ENCODE data around the gene IFT122. TPM values are rescaled to one million over a fixed set of nuclear protein-coding genes. Genes with fewer than 3 reads are reported as not detected.

IFT122 gene
- polyA plus RNA-seq, 2 of the 4 experiments (the other 2 are of a cell fraction) = 15.0 to 17.1 TPM

DNA sequence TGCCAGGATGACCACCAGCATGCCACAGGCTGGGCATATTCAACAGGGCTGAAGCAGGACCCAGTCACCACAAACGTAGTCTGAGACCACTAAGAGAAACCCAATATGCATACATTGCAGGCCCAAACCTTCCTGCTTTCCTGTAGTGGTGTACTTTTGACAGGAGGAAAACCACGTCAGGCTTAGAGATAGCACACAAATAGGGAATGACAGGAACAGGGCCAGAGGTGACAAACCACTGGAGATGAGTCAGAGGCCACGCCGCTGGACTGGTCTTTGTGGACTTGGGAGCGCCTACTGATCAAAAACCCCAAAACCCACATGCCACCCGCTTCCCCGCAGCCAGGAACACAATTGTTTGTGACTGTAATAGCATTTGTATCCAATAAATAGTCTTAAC lies 8.0 kb upstream of the IFT122 start:
- Histone ChIP-seq H3K4me1 (peaks cover 28% of the 10 kb centered on the region), H3K27ac (no peak overlapping the region), H3K9me3 (no peaks in the 10 kb centered on the region), H3K4me3 (no peak overlapping the region), H3K4me2 (no peak overlapping the region)
- ChIA-PET POLR2A (no interaction called here), CTCF (interaction anchor here (1.9 kb wide), 1 partner anchor 49 kb away, joined by 4 read pairs; no protein-coding TSS in a partner anchor)
- ATAC-seq (no peak), FAIRE-seq (no peak), DNase-seq (ENCODE audit: low read depth in 1 of 2, low spot score in 1 of 2) (no peak)
- no peak for TF ChIP-seq KDM1A (IDR thresholded peaks at IDR 0.05; ENCODE audit: low read depth)
- TF ChIP-seq EHF (CRISPR knock-in tag; IDR thresholded peaks at IDR 0.05) = no peak
- no peak for TF ChIP-seq POLR2AphosphoS2 (conservative IDR thresholded peaks at IDR 0.05; ENCODE audit: low read length)
- TF ChIP-seq HDAC2 (IDR thresholded peaks at IDR 0.05) = no peak
- TF ChIP-seq, protein P1, sequence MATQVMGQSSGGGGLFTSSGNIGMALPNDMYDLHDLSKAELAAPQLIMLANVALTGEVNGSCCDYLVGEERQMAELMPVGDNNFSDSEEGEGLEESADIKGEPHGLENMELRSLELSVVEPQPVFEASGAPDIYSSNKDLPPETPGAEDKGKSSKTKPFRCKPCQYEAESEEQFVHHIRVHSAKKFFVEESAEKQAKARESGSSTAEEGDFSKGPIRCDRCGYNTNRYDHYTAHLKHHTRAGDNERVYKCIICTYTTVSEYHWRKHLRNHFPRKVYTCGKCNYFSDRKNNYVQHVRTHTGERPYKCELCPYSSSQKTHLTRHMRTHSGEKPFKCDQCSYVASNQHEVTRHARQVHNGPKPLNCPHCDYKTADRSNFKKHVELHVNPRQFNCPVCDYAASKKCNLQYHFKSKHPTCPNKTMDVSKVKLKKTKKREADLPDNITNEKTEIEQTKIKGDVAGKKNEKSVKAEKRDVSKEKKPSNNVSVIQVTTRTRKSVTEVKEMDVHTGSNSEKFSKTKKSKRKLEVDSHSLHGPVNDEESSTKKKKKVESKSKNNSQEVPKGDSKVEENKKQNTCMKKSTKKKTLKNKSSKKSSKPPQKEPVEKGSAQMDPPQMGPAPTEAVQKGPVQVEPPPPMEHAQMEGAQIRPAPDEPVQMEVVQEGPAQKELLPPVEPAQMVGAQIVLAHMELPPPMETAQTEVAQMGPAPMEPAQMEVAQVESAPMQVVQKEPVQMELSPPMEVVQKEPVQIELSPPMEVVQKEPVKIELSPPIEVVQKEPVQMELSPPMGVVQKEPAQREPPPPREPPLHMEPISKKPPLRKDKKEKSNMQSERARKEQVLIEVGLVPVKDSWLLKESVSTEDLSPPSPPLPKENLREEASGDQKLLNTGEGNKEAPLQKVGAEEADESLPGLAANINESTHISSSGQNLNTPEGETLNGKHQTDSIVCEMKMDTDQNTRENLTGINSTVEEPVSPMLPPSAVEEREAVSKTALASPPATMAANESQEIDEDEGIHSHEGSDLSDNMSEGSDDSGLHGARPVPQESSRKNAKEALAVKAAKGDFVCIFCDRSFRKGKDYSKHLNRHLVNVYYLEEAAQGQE (IDR thresholded peaks at IDR 0.05) = no peak
- WGBS (ENCODE audit: missing lambda C conversion rate) = 91% methylated on average over 7 of the region's 7 CpGs

DNA sequence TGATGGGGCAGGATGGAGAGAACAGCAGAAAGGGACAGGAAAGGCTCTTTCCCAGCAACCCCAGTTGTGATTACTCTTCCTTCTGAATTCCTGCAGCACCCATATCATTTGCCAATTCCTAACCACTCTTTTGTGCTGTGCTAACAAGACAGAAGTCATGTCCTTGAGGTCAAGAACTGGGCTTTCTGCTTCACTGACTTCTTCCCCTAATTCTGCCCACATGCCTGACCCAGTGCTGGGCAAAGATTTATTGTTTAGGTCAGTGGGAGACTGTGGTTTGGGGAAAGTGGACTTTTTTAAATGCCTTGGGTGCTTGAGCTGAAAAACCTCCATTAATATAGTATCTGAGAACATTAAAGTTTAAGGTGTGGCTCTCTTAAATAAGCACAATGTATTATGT lies 7.4 kb upstream of the IFT122 start:
- FAIRE-seq = no peak

DNA sequence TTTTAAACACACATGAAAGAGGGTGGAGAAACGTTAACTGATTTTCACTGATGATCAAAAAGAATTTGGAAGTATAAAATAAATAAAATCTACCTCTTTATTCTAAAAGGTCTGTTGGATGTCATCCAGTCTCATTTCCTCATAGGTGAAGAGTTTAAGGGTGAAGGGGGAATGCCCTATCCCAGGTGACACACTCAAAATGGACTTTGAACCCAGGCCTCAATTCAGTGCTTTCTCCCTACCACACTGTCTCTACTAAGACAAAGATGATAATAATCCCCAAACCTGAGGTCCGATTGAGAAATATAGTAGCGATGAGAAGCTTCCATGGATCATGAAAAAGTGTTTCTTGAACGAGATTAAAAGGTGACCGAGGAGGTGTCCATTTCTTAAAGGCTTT lies 6.5 kb upstream of the IFT122 start:
- DNase-seq (ENCODE audit: low read depth in 1 of 2, low spot score in 1 of 2) (no peak), FAIRE-seq (no peak), ATAC-seq (no peak)
- TF ChIP-seq KDM5A (IDR thresholded peaks at IDR 0.05) = no peak
- no peak for TF ChIP-seq TP53 (CRISPR knock-in tag; IDR thresholded peaks at IDR 0.05)
- no peak for TF ChIP-seq NR3C1 (IDR thresholded peaks at IDR 0.05)
- TF ChIP-seq HOXB5 (CRISPR knock-in tag; IDR thresholded peaks at IDR 0.05) = no peak
- no peak for TF ChIP-seq ZNF302 (CRISPR knock-in tag; IDR thresholded peaks at IDR 0.05)
- TF ChIP-seq ZC3H11A (IDR thresholded peaks at IDR 0.05) = no peak
- TF ChIP-seq POLR2A (IDR thresholded peaks at IDR 0.05; ENCODE audit: low read length) = no peak
- TF ChIP-seq GATA3 (IDR thresholded peaks at IDR 0.05; ENCODE audit: borderline replicate concordance) = no peak
- Histone ChIP-seq H3K4me3 (no peak overlapping the region), H3K9me3 (no peaks in the 10 kb centered on the region), H3K4me1 (peaks cover 29% of the 10 kb centered on the region), H3K27ac (no peak overlapping the region), H3K4me2 (no peak overlapping the region)
- POLR2A ChIA-PET = no interaction called here
- CTCF ChIA-PET = no interaction called here
- WGBS (ENCODE audit: missing lambda C conversion rate) = 94% methylated on average over 5 of the region's 5 CpGs

More for the DNA sequence above, 7.4 kb upstream of the IFT122 start:
- ATAC-seq (no peak), DNase-seq (ENCODE audit: low read depth in 1 of 2, low spot score in 1 of 2) (no peak)
- TF ChIP-seq POLR2AphosphoS2 (conservative IDR thresholded peaks at IDR 0.05; ENCODE audit: low read length) = no peak
- no peak for TF ChIP-seq EHF (CRISPR knock-in tag; IDR thresholded peaks at IDR 0.05)
- TF ChIP-seq, protein P2, sequence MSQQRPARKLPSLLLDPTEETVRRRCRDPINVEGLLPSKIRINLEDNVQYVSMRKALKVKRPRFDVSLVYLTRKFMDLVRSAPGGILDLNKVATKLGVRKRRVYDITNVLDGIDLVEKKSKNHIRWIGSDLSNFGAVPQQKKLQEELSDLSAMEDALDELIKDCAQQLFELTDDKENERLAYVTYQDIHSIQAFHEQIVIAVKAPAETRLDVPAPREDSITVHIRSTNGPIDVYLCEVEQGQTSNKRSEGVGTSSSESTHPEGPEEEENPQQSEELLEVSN (IDR thresholded peaks at IDR 0.05; ENCODE audit: borderline replicate concordance, low read depth) = no peak
- TF ChIP-seq, protein P1 (IDR thresholded peaks at IDR 0.05) = no peak
- TF ChIP-seq NR3C1 (IDR thresholded peaks at IDR 0.05) = no peak
- no peak for TF ChIP-seq HOXB13 (CRISPR knock-in tag; IDR thresholded peaks at IDR 0.05; ENCODE audit: low read depth)
- no peak for TF ChIP-seq HDAC2 (IDR thresholded peaks at IDR 0.05)
- TF ChIP-seq EHMT2 (IDR thresholded peaks at IDR 0.05; ENCODE audit: low read depth) = no peak
- TF ChIP-seq NPAS2 (CRISPR knock-in tag; IDR thresholded peaks at IDR 0.05; ENCODE audit: borderline replicate concordance) = no peak
- no peak for TF ChIP-seq RAD21 (conservative IDR thresholded peaks at IDR 0.05 in 1 of 2, IDR thresholded peaks at IDR 0.05 in 1 of 2)
- no peak for TF ChIP-seq RCOR1 (IDR thresholded peaks at IDR 0.05; ENCODE audit: low read depth, low read length)
- no peak for TF ChIP-seq RFX5 (IDR thresholded peaks at IDR 0.05)
- TF ChIP-seq MYC (IDR thresholded peaks at IDR 0.05; ENCODE audit: borderline replicate concordance, low read length) = no peak
- no peak for TF ChIP-seq KDM1A (IDR thresholded peaks at IDR 0.05; ENCODE audit: low read depth)
- H3K4me1 ChIP-seq = peaks cover 27% of the 10 kb centered on the region
- no peak overlapping the region for H3K4me2 ChIP-seq
- CTCF ChIA-PET = no interaction called here
- H3K4me3 ChIP-seq = no peak overlapping the region
- POLR2A ChIA-PET = no interaction called here
- H3K9me3 ChIP-seq = no peaks in the 10 kb centered on the region
- no peak overlapping the region for H3K27ac ChIP-seq
